CD14-positive monocyte (primary cell): ENCODE results near the gene CNOT1. TPM values are rescaled to one million over a fixed set of nuclear protein-coding genes. Genes with fewer than 3 reads are reported as not detected.

Experiments
- DNase-seq, 3 donors: peaks; one replicate each; pipeline ENCODE4 v3.0.0-alpha.2; 2011 to 2022
- H2AFZ ChIP-seq: 2 replicates; pipeline ENCODE4 v1.6.0; 2012; ENCODE audit warnings: mild to moderate bottlenecking, low read depth, low read length, inconsistent platforms; ENCODE audit not compliant: insufficient read depth, poor library complexity, severe bottlenecking
- H3K27ac ChIP-seq, 2 donors: 1 replicate in 1 of 2; 2 replicates in 1 of 2; pipeline ENCODE4 v1.5.1; 2012 to 2013; ENCODE audit warnings: low read length in 2 of 2, control low read depth in 1 of 2, inconsistent platforms in 1 of 2, low read depth in 1 of 2, mild to moderate bottlenecking in 1 of 2
- H3K27me3 ChIP-seq, 2 donors: one replicate each; pipeline versions ENCODE4 v1.6.0 to v1.6.1; 2011 to 2013; ENCODE audit warnings: low read length in 2 of 2; ENCODE audit not compliant: control insufficient read depth in 2 of 2, insufficient read depth in 2 of 2
- H3K36me3 ChIP-seq, 2 donors: replicated peaks in 1 of 2; 1 replicate in 1 of 2; 2 replicates in 1 of 2; pipeline versions ENCODE4 v1.5.1 to v1.6.1; 2012 to 2013; ENCODE audit warnings: low read length in 2 of 2, control low read depth in 1 of 2, inconsistent platforms in 1 of 2, mild to moderate bottlenecking in 1 of 2; ENCODE audit not compliant: insufficient read depth in 2 of 2, control insufficient read depth in 1 of 2
- H3K4me1 ChIP-seq, 2 donors: 1 replicate in 1 of 2; 2 replicates in 1 of 2; pipeline versions ENCODE4 v1.5.1 to v1.6.1; 2012 to 2013; ENCODE audit warnings: low read length in 2 of 2, control low read depth in 1 of 2, inconsistent platforms in 1 of 2, mild to moderate bottlenecking in 1 of 2, moderate library complexity in 1 of 2; ENCODE audit not compliant: insufficient read depth in 2 of 2, control insufficient read depth in 1 of 2
- H3K4me2 ChIP-seq: replicated peaks from 2 replicates; pipeline ENCODE3; 2012; ENCODE audit warnings: low read length, moderate library complexity, mild to moderate bottlenecking; ENCODE audit not compliant: poor library complexity, severe bottlenecking; ENCODE audit errors: extremely low read depth
- H3K4me3 ChIP-seq, 3 experiments: fragments of 200-600 bp in 1 of 3; sonication (generic) in 1 of 3; replicated peaks in 1 of 3; 1 replicate in 2 of 3; 2 replicates in 1 of 3; pipeline ENCODE4 v1.5.1; 2011 to 2013; ENCODE audit warnings: low read length in 3 of 3, mild to moderate bottlenecking in 3 of 3, control low read depth in 2 of 3, low read depth in 2 of 3, inconsistent platforms in 1 of 3, moderate library complexity in 1 of 3
- H3K79me2 ChIP-seq: 2 replicates; pipeline ENCODE4 v1.6.0; 2012; ENCODE audit warnings: mild to moderate bottlenecking, control low read depth, inconsistent platforms, low read length, moderate library complexity; ENCODE audit not compliant: insufficient read depth
- H3K9ac ChIP-seq: 2 replicates; pipeline ENCODE4 v1.6.0; 2017; ENCODE audit warnings: low read length, mild to moderate bottlenecking; ENCODE audit not compliant: insufficient read depth, poor library complexity, severe bottlenecking
- H3K9me3 ChIP-seq, 2 donors: replicated peaks in 1 of 2; 1 replicate in 1 of 2; 2 replicates in 1 of 2; pipeline versions ENCODE4 v1.5.1 to v1.6.1; 2012 to 2013; ENCODE audit warnings: low read length in 2 of 2, control low read depth in 1 of 2; ENCODE audit not compliant: control insufficient read depth in 1 of 2, insufficient read depth in 1 of 2
- H4K20me1 ChIP-seq: 2 replicates; pipeline ENCODE4 v1.6.0; 2012; ENCODE audit warnings: mild to moderate bottlenecking, low read length, control low read depth, moderate library complexity; ENCODE audit not compliant: insufficient read depth
- H3K27ac Mint-ChIP-seq, 7 donors: one replicate each; pipeline ENCODE4 v1.8.0; 2020; ENCODE audit warnings: mild to moderate bottlenecking in 7 of 7, mixed read lengths in 7 of 7, moderate library complexity in 6 of 7, inconsistent platforms in 2 of 7
- H3K27me3 Mint-ChIP-seq, 3 donors: one replicate each; pipeline ENCODE4 v1.8.0; 2021 to 2022; ENCODE audit warnings: low read depth in 3 of 3, mild to moderate bottlenecking in 3 of 3, mixed read lengths in 3 of 3, moderate library complexity in 3 of 3, inconsistent platforms in 1 of 3
- H3K36me3 Mint-ChIP-seq, 2 donors: one replicate each; pipeline ENCODE4 v1.8.0; 2020; ENCODE audit warnings: mixed read lengths in 2 of 2, inconsistent platforms in 1 of 2, mild to moderate bottlenecking in 1 of 2
- H3K4me1 Mint-ChIP-seq: one replicate; pipeline ENCODE4 v1.8.0; 2020; ENCODE audit warnings: mild to moderate bottlenecking, mixed read lengths
- H3K4me3 Mint-ChIP-seq, 2 donors: one replicate each; pipeline ENCODE4 v1.8.0; 2020; ENCODE audit warnings: mild to moderate bottlenecking in 2 of 2, mixed read lengths in 2 of 2, moderate library complexity in 1 of 2
- H3K9me3 Mint-ChIP-seq, 7 donors: one replicate each; pipeline ENCODE4 v1.8.0; 2020 to 2022; ENCODE audit warnings: mixed read lengths in 7 of 7, mild to moderate bottlenecking in 6 of 7, moderate library complexity in 6 of 7, inconsistent platforms in 2 of 7
- WGBS: methylation state at CpG from one replicate; pipeline ENCODE4 v1.1.5; 2013; ENCODE audit warnings: missing lambda C conversion rate; ENCODE audit not compliant: insufficient coverage; 5-methylcytosine and 5-hydroxymethylcytosine counted together
- intact Hi-C, 2 donors: fragments of 100-400 bp; cut with micrococcal nuclease; formaldehyde crosslinking; loops; one replicate each; pipeline versions ENCODE4 v1.15.0 to v1.15.1; 2023
- polyA plus RNA-seq, 3 donors: library from polyadenylated mRNA; depleted of rRNA in 1 of 3; unstranded in 2 of 3; stranded (reverse) in 1 of 3; fragments of 300-500 nt in 2 of 3; fragments of >200 nt in 1 of 3; fragmentation: Illumina TruSeq in 2 of 3; gene quantifications; 1 replicate in 2 of 3; 2 replicates in 1 of 3; pipeline ENCODE4 v1.2.3, GENCODE V29; 2012 to 2021
- TF ChIP-seq, protein P1 (sequence below): fragments of 200-600 bp; IDR thresholded peaks from one replicate; pipeline ENCODE4 v1.8.0; 2022; ENCODE audit warnings: antibody characterized with exemption, mild to moderate bottlenecking

CNOT1 gene
- polyA plus RNA-seq, 3 donors: 50.8 to 182 (median 60.8) TPM

DNA sequence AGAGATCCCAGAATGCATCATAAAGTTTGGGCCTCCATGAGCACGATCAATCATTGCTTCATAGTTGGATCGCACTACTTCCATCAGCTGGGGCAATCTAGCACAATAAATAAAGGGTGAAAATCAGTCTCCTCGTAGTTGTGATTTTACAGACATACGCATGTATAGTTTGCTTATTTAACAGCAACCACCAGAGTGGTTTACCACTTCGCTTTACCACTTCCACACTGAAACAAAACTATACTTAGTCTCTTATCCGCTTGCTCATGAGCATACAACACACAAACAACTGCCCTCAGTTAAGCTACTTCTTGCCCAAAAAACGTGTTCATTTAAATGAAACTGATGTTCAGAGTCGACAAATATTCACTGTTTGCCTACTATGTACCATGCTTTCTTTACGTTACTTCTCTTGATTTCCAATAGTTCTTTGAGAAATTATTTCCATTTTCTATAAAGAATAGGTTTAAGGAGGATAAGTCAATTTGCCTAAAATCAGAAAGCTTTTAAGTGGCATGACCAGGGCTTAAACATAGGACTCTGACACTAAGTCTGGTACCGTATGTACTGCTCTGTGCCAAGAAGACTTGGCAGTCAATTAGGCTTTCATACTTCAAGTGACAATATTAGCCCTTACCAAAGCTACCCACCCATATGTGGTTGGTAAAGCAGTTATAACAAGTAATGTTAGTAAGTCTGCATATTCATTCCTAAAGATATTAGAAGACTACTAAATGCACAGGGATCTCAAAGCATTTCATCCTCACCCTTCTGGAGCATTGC, 92.3 kb downstream of the CNOT1 start:
- H3K79me2 ChIP-seq: no peaks in the 10 kb centered on the region
- no peaks in the 10 kb centered on the region for H3K27me3 ChIP-seq
- H3K27ac ChIP-seq: peak overlapping the region in 1 of 2 donors; percentile 6
- no peak overlapping the region for H3K4me3 Mint-ChIP-seq
- H3K36me3 ChIP-seq: peaks cover 97 to 100% of the 10 kb centered on the region in 2 donors
- no peaks in the 10 kb centered on the region for H3K9me3 Mint-ChIP-seq
- intact Hi-C loops: loop anchor here in 1 of 2 donors (5.0 kb wide), 1 partner anchor 40 kb away; no protein-coding TSS in a partner anchor
- 82% methylated on average over 4 of the region's 10 CpGs for WGBS
- no peaks in the 10 kb centered on the region for H3K27me3 Mint-ChIP-seq
- H3K9ac ChIP-seq: no peak overlapping the region
- no peak overlapping the region for H3K4me3 ChIP-seq
- H3K27ac Mint-ChIP-seq: no peak overlapping the region
- H4K20me1 ChIP-seq: peaks cover 29% of the 10 kb centered on the region
- H3K36me3 Mint-ChIP-seq: peaks cover 88 to 98% of the 10 kb centered on the region in 2 donors
- no peaks in the 10 kb centered on the region for H3K4me1 Mint-ChIP-seq
- no peak for DNase-seq
- no peaks in the 10 kb centered on the region for H3K9me3 ChIP-seq
- no peak overlapping the region for H2AFZ ChIP-seq
- no peaks in the 10 kb centered on the region for H3K4me1 ChIP-seq
- TF ChIP-seq, protein P1, sequence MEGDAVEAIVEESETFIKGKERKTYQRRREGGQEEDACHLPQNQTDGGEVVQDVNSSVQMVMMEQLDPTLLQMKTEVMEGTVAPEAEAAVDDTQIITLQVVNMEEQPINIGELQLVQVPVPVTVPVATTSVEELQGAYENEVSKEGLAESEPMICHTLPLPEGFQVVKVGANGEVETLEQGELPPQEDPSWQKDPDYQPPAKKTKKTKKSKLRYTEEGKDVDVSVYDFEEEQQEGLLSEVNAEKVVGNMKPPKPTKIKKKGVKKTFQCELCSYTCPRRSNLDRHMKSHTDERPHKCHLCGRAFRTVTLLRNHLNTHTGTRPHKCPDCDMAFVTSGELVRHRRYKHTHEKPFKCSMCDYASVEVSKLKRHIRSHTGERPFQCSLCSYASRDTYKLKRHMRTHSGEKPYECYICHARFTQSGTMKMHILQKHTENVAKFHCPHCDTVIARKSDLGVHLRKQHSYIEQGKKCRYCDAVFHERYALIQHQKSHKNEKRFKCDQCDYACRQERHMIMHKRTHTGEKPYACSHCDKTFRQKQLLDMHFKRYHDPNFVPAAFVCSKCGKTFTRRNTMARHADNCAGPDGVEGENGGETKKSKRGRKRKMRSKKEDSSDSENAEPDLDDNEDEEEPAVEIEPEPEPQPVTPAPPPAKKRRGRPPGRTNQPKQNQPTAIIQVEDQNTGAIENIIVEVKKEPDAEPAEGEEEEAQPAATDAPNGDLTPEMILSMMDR: no peak
- H3K4me2 ChIP-seq: no peak overlapping the region

DNA sequence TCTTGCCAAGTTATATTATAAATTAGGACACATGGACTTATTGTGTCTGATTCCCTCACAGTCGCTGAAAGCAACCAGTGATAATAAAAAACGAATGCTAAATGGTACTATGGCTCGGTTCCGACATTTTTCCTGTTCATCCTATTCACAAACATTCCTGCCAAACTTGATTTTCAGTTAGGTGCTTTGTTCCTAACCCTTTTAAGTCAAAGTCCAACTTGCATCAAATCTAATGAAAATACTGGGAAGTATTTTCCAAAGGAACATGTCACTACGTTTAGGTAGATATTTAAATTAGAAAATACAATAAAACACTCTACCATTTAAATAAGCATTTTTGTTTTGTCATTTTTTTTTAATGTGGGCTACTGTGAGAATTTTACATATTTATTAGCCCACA, 93.3 kb downstream of the CNOT1 start:
- no peaks in the 10 kb centered on the region for H3K27me3 ChIP-seq
- no peak for DNase-seq
- no peak overlapping the region for H3K9ac ChIP-seq
- H3K4me3 ChIP-seq: no peak overlapping the region
- no peaks in the 10 kb centered on the region for H3K79me2 ChIP-seq
- H3K9me3 ChIP-seq: no peaks in the 10 kb centered on the region
- TF ChIP-seq, protein P1: no peak
- no peaks in the 10 kb centered on the region for H3K27me3 Mint-ChIP-seq
- H3K4me2 ChIP-seq: no peak overlapping the region
- intact Hi-C loops: loop anchor here in 1 of 2 donors (5.0 kb wide), 1 partner anchor 41 kb away; no protein-coding TSS in a partner anchor
- no peak overlapping the region for H3K27ac ChIP-seq
- H4K20me1 ChIP-seq: peaks cover 24% of the 10 kb centered on the region
- no peak overlapping the region for H3K27ac Mint-ChIP-seq
- H3K36me3 ChIP-seq: peaks cover 97 to 100% of the 10 kb centered on the region in 2 donors
- H3K4me3 Mint-ChIP-seq: no peak overlapping the region
- no peaks in the 10 kb centered on the region for H3K4me1 Mint-ChIP-seq
- peaks cover 88 to 98% of the 10 kb centered on the region in 2 donors for H3K36me3 Mint-ChIP-seq
- H3K4me1 ChIP-seq: no peaks in the 10 kb centered on the region
- H2AFZ ChIP-seq: no peak overlapping the region
- 100% methylated on average over 1 of the region's 5 CpGs for WGBS
- H3K9me3 Mint-ChIP-seq: no peaks in the 10 kb centered on the region
